CD4-positive, alpha-beta memory T cell (primary cell): ENCODE results near the gene TCERG1L. TPM values are rescaled to one million over a fixed set of nuclear protein-coding genes. Genes with fewer than 3 reads are reported as not detected.

ENCODE experiments used
- CTCF ChIA-PET: fragments of 350-600 bp; sonication (Branson Sonifier 250); formaldehyde crosslinking; loops from one replicate; lab custom pipeline; 2021; ENCODE audit warnings: inconsistent platforms; ENCODE audit not compliant: partially characterized antibody; lab: Charles Lee
- POLR2A ChIA-PET: fragments of 350-600 bp; sonication (Branson Sonifier 250); formaldehyde crosslinking; loops from one replicate; lab custom pipeline; 2021; ENCODE audit not compliant: partially characterized antibody; lab: Charles Lee
- DNase-seq, 5 donors: peaks; one replicate each; pipeline versions ENCODE4 v3.0.0 to v3.0.0-alpha.2; 2020 to 2022; ENCODE audit warnings: mixed read lengths in 1 of 5
- H3K27ac ChIP-seq: one replicate; pipeline ENCODE4 v1.7.0; 2013; ENCODE audit warnings: low read depth, low read length
- H3K27me3 ChIP-seq: 2 replicates; pipeline ENCODE4 v1.7.0; 2013; ENCODE audit warnings: mild to moderate bottlenecking, low read length, moderate library complexity; ENCODE audit not compliant: insufficient read depth
- H3K36me3 ChIP-seq: 2 replicates; pipeline ENCODE4 v1.7.0; 2013; ENCODE audit warnings: mild to moderate bottlenecking, low read length, moderate library complexity; ENCODE audit not compliant: insufficient read depth
- H3K4me1 ChIP-seq: 2 replicates; pipeline ENCODE4 v1.7.0; 2013; ENCODE audit warnings: mild to moderate bottlenecking, low read length, moderate library complexity; ENCODE audit not compliant: insufficient read depth
- H3K4me3 ChIP-seq, 2 donors: one replicate each; pipeline ENCODE4 v1.7.0; 2013; ENCODE audit warnings: low read length in 2 of 2, mild to moderate bottlenecking in 1 of 2
- H3K9me3 ChIP-seq, 2 donors: one replicate each; pipeline ENCODE4 v1.7.0; 2013; ENCODE audit warnings: low read length in 2 of 2, control low read depth in 1 of 2; ENCODE audit not compliant: control insufficient read depth in 1 of 2
- H3K27ac Mint-ChIP-seq, 7 donors: one replicate each; pipeline ENCODE4 v1.8.0; 2020 to 2021; ENCODE audit warnings: mixed read lengths in 7 of 7, mild to moderate bottlenecking in 6 of 7, inconsistent platforms in 3 of 7, moderate library complexity in 3 of 7
- H3K27me3 Mint-ChIP-seq, 2 donors: one replicate each; pipeline ENCODE4 v1.8.0; 2020 to 2021; ENCODE audit warnings: mixed read lengths in 2 of 2
- H3K36me3 Mint-ChIP-seq, 2 donors: one replicate each; pipeline ENCODE4 v1.8.0; 2020 to 2021; ENCODE audit warnings: mixed read lengths in 2 of 2, inconsistent platforms in 1 of 2, mild to moderate bottlenecking in 1 of 2
- H3K4me1 Mint-ChIP-seq, 4 donors: one replicate each; pipeline ENCODE4 v1.8.0; 2020 to 2021; ENCODE audit warnings: mixed read lengths in 4 of 4, mild to moderate bottlenecking in 1 of 4
- H3K4me3 Mint-ChIP-seq, 8 donors: one replicate each; pipeline ENCODE4 v1.8.0; 2020 to 2021; ENCODE audit warnings: mixed read lengths in 8 of 8, mild to moderate bottlenecking in 7 of 8, moderate library complexity in 6 of 8, inconsistent platforms in 3 of 8
- H3K9me3 Mint-ChIP-seq, 8 donors: one replicate each; pipeline ENCODE4 v1.8.0; 2020 to 2021; ENCODE audit warnings: mixed read lengths in 8 of 8, mild to moderate bottlenecking in 5 of 8, inconsistent platforms in 3 of 8, moderate library complexity in 1 of 8
- intact Hi-C: fragments of 100-400 bp; cut with micrococcal nuclease; formaldehyde crosslinking; loops from one replicate; pipeline ENCODE4 v1.15.1; 2023
- polyA plus RNA-seq, 2 donors: library from polyadenylated mRNA; unstranded; fragments of 300-500 nt; fragmentation: Illumina TruSeq; gene quantifications; one replicate each; pipeline ENCODE4 v1.2.3, GENCODE V29; 2021
- total RNA-seq, 2 experiments: library from RNA; stranded (reverse); gene quantifications; one replicate each; pipeline ENCODE4 v1.2.3, GENCODE V29; 2021

TCERG1L gene
- total and polyA plus RNA-seq, 4 experiments from 2014 or later = not detected

DNA sequence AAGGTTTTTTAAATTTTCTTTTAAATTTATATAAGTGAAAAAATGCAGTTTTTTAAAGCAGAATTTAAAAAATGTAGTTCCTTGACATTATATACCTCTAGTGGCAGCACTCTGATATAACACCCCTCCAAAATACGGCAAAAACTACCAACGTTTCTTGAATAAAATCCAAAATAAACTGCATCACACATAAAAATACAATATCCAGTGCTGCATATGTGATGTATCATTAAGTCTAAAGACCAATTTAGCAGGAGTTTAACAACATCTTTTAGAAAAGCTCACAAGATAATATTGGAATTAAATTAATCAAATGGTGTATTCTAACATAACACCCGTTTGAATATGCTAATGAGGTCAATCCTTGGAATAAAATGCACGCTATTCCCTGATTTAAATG, 1.4 kb downstream of the TCERG1L start:
- H3K27ac ChIP-seq = no peak overlapping the region
- ChIA-PET CTCF (no interaction called here), POLR2A (no interaction called here)
- Mint-ChIP-seq H3K4me1 (peaks cover 4 to 14% (median 8%) of the 10 kb centered on the region in 4 donors), H3K27ac (no peak overlapping the region), H3K36me3 (no peaks in the 10 kb centered on the region), H3K9me3 (peaks cover 0 to 7% (median 1%) of the 10 kb centered on the region in 8 donors), H3K27me3 (peaks cover 19 to 20% of the 10 kb centered on the region in 2 donors), H3K4me3 (peak overlapping the region in 5 of 8 donors; percentile 52 to 65 (median 62))
- DNase-seq = no peak
- intact Hi-C loops = no loop called here
- H3K9me3 ChIP-seq = no peaks in the 10 kb centered on the region
- peaks cover 7% of the 10 kb centered on the region for H3K4me1 ChIP-seq
- no peak overlapping the region for H3K4me3 ChIP-seq
- H3K36me3 ChIP-seq = no peaks in the 10 kb centered on the region
- peaks cover 6% of the 10 kb centered on the region for H3K27me3 ChIP-seq

- ChIA-PET POLR2A (no interaction called here), CTCF (no interaction called here)
- DNase-seq = no peak
- no peak overlapping the region for H3K27ac Mint-ChIP-seq
- H3K9me3 Mint-ChIP-seq = peaks cover 2 to 46% (median 17%) of the 10 kb centered on the region in 8 donors
- Histone ChIP-seq H3K27ac (no peak overlapping the region), H3K36me3 (no peaks in the 10 kb centered on the region), H3K4me1 (no peaks in the 10 kb centered on the region), H3K9me3 (peaks cover 0 to 5% of the 10 kb centered on the region in 2 donors), H3K4me3 (no peak overlapping the region), H3K27me3 (no peaks in the 10 kb centered on the region)
- peaks cover 2 to 3% of the 10 kb centered on the region in 2 donors for H3K27me3 Mint-ChIP-seq
- peaks cover 2 to 3% of the 10 kb centered on the region in 2 donors for H3K36me3 Mint-ChIP-seq
- H3K4me1 Mint-ChIP-seq = no peaks in the 10 kb centered on the region
- no peak overlapping the region for H3K4me3 Mint-ChIP-seq
- intact Hi-C loops = no loop called here
Observed at GRCh38 chr10:131300508-131300907, 11.0 kb downstream of the TCERG1L start.

DNA sequence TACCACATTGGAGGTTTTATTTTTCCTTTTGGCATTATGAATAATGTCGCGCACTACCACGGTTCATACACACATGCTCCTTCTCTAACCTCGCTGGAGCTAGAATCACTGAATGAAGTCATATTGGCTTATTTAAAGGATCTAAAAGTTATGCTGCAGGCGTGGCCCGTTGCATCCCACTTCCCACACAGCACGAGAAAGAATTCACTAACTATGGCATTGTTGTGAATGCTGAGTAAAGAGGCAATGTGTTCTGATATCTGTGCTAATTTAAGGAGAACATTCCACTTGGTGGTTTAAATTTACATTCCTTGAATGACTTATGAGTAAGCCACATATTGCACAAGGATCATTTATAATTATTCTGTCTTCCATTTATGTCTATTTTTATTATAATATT, 20.7 kb downstream of the TCERG1L start:
- DNase-seq = no peak
- Mint-ChIP-seq H3K27me3 (no peaks in the 10 kb centered on the region), H3K36me3 (no peaks in the 10 kb centered on the region), H3K4me1 (no peaks in the 10 kb centered on the region), H3K9me3 (peaks cover 0 to 14% (median 1%) of the 10 kb centered on the region in 8 donors), H3K4me3 (no peak overlapping the region), H3K27ac (no peak overlapping the region)
- H3K9me3 ChIP-seq = no peaks in the 10 kb centered on the region
- no peaks in the 10 kb centered on the region for H3K4me1 ChIP-seq
- no peaks in the 10 kb centered on the region for H3K36me3 ChIP-seq
- intact Hi-C loops = no loop called here
- ChIA-PET POLR2A (no interaction called here), CTCF (no interaction called here)
- no peaks in the 10 kb centered on the region for H3K27me3 ChIP-seq
- H3K4me3 ChIP-seq = no peak overlapping the region
- no peak overlapping the region for H3K27ac ChIP-seq

GRCh38 chr10:131288648-131289047, 22.9 kb downstream of the TCERG1L start:
- Mint-ChIP-seq H3K36me3 (no peaks in the 10 kb centered on the region), H3K27me3 (no peaks in the 10 kb centered on the region), H3K4me3 (no peak overlapping the region), H3K4me1 (no peaks in the 10 kb centered on the region), H3K9me3 (peaks cover 0 to 7% (median 0%) of the 10 kb centered on the region in 8 donors), H3K27ac (no peak overlapping the region)
- Histone ChIP-seq H3K9me3 (no peaks in the 10 kb centered on the region), H3K4me3 (no peak overlapping the region), H3K36me3 (no peaks in the 10 kb centered on the region), H3K27me3 (no peaks in the 10 kb centered on the region), H3K4me1 (no peaks in the 10 kb centered on the region), H3K27ac (no peak overlapping the region)
- intact Hi-C loops = no loop called here
- no peak for DNase-seq
- CTCF ChIA-PET = no interaction called here
- POLR2A ChIA-PET = no interaction called here

DNA sequence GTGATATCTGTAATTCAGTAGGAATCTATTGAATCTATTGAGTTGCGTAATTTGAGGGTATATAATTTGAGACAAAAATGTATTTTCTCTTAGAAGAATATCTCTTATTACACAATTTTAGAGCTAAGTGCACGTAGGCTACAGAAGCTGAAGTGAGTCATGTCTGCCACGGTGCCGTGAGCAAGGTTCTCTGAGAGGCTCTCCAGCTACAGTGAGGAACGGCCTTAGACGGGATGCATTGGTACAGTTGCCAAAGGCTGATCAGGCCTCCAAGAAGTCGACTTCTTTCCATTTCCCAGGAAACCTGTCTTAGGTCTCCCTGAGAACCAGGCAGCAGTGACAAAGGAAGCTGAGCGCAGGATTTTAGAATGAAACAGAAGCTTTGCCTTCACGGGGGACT, 28.6 kb downstream of the TCERG1L start:
- Histone ChIP-seq H3K27me3 (no peaks in the 10 kb centered on the region), H3K9me3 (no peaks in the 10 kb centered on the region), H3K4me1 (no peaks in the 10 kb centered on the region), H3K27ac (no peak overlapping the region), H3K36me3 (no peaks in the 10 kb centered on the region), H3K4me3 (no peak overlapping the region)
- H3K4me1 Mint-ChIP-seq = no peaks in the 10 kb centered on the region
- CTCF ChIA-PET = no interaction called here
- intact Hi-C loops = no loop called here
- H3K27me3 Mint-ChIP-seq = no peaks in the 10 kb centered on the region
- POLR2A ChIA-PET = no interaction called here
- H3K9me3 Mint-ChIP-seq = peaks cover 0 to 2% (median 0%) of the 10 kb centered on the region in 8 donors
- H3K36me3 Mint-ChIP-seq = no peaks in the 10 kb centered on the region
- H3K27ac Mint-ChIP-seq = no peak overlapping the region
- no peak for DNase-seq
- no peak overlapping the region for H3K4me3 Mint-ChIP-seq

DNA sequence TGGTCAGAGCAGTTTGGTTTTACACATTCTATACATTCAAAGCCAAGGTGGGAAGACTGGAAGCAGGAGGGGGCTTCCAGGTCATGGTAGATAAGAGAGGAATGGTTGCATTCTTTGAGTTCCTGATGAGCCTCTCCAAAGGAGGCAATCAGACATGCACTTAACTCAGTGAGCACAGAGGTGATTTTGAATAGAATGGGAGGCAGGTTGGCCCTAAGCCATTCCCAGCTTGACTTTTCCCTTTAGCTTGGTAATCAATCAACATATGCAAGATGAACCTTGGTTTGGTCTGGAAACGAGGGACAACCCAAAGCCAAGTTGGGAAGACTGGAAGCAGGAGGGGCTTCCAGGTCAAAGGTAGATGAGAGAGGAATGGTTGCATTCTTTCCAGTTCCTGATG, 31.4 kb downstream of the TCERG1L start:
- Mint-ChIP-seq H3K4me3 (no peak overlapping the region), H3K36me3 (no peaks in the 10 kb centered on the region), H3K27ac (no peak overlapping the region), H3K4me1 (no peaks in the 10 kb centered on the region), H3K9me3 (peaks cover 0 to 3% (median 0%) of the 10 kb centered on the region in 8 donors), H3K27me3 (no peaks in the 10 kb centered on the region)
- ChIA-PET CTCF (no interaction called here), POLR2A (no interaction called here)
- Histone ChIP-seq H3K36me3 (no peaks in the 10 kb centered on the region), H3K27ac (no peak overlapping the region), H3K9me3 (no peaks in the 10 kb centered on the region), H3K27me3 (no peaks in the 10 kb centered on the region), H3K4me1 (no peaks in the 10 kb centered on the region), H3K4me3 (no peak overlapping the region)
- intact Hi-C loops = no loop called here
- no peak for DNase-seq

DNA sequence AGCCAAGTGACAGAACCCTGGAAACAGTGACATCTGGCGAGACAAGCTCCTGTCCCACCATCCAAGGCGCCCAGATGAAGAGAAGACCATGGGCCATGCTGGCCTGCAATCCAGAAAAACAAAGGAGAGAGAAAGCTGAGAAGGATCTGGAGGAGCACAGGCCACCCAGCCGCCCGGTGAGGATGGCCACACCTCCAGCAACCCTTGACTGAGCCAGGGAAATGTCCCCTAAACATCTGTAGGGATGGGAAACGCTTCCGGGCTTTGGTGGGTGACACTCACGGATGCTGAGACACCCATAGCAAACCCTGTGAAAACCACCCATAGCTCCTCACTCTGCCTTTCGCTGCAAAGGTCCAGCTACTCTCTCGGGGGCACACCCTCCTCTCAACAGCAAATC, 32.0 kb downstream of the TCERG1L start:
- Mint-ChIP-seq H3K27me3 (no peaks in the 10 kb centered on the region), H3K4me1 (no peaks in the 10 kb centered on the region), H3K4me3 (no peak overlapping the region), H3K9me3 (peaks cover 0 to 3% (median 0%) of the 10 kb centered on the region in 8 donors), H3K36me3 (no peaks in the 10 kb centered on the region), H3K27ac (no peak overlapping the region)
- no peaks in the 10 kb centered on the region for H3K9me3 ChIP-seq
- no peaks in the 10 kb centered on the region for H3K36me3 ChIP-seq
- POLR2A ChIA-PET = no interaction called here
- intact Hi-C loops = no loop called here
- no peaks in the 10 kb centered on the region for H3K27me3 ChIP-seq
- no peak overlapping the region for H3K4me3 ChIP-seq
- no peaks in the 10 kb centered on the region for H3K4me1 ChIP-seq
- CTCF ChIA-PET = no interaction called here
- DNase-seq = no peak
- no peak overlapping the region for H3K27ac ChIP-seq

DNA sequence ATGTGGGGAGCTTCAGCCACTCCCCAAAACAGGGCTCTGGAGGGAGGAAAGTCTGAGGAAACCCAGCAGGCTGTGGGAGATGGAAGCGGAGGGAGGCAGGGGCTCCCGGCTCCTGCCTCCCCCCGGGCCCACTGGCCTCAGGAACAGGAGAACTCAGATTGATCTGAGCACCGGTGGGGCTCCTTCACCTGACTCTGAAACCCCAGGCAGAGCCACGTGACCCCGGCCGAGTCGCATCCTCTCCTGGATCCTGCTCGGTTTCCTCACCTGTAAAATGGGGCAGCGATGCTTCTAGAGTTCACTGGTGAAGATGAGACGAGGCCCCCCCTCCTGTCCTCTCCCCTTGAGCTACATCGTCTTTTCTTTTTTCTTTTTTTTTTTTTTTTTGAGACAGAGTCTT, 33.6 kb downstream of the TCERG1L start:
- H3K27ac Mint-ChIP-seq = no peak overlapping the region
- peaks cover 0 to 4% (median 0%) of the 10 kb centered on the region in 8 donors for H3K9me3 Mint-ChIP-seq
- H3K4me3 Mint-ChIP-seq = no peak overlapping the region
- Histone ChIP-seq H3K9me3 (no peaks in the 10 kb centered on the region), H3K4me1 (no peaks in the 10 kb centered on the region), H3K36me3 (no peaks in the 10 kb centered on the region), H3K4me3 (no peak overlapping the region), H3K27me3 (no peaks in the 10 kb centered on the region), H3K27ac (no peak overlapping the region)
- POLR2A ChIA-PET = no interaction called here
- no peaks in the 10 kb centered on the region for H3K27me3 Mint-ChIP-seq
- intact Hi-C loops = no loop called here
- no peaks in the 10 kb centered on the region for H3K36me3 Mint-ChIP-seq
- no peaks in the 10 kb centered on the region for H3K4me1 Mint-ChIP-seq
- CTCF ChIA-PET = no interaction called here
- DNase-seq = no peak
